SK-N-SH treated with all-trans-retinoic acid at 6 μM for 48 hours (cell line): ENCODE measurements around the gene ALK.

Experiments used
- ATAC-seq: fragments of 200-7000 bp; cut with Tn5 transposase; 3 replicates; pipeline ENCODE4 v1.9.1; 2020; ENCODE audit warnings: mild to moderate bottlenecking, moderate library complexity
- ARNTL ChIP-seq: fragments of 450-650 bp; formaldehyde crosslinking; IDR thresholded peaks from 2 replicates; pipeline ENCODE4 v1.5.0; 2020; ENCODE audit warnings: low read depth, mild to moderate bottlenecking, moderate library complexity, borderline replicate concordance
- CREB5 ChIP-seq: fragments of 250-450 bp; sonication (Bioruptor Pico); IDR thresholded peaks from 2 replicates; pipeline ENCODE4 v1.5.1; 2020; ENCODE audit warnings: low read depth, mild to moderate bottlenecking, moderate library complexity
- CSDC2 ChIP-seq: fragments of 250-450 bp; sonication (Bioruptor Pico); IDR thresholded peaks from 2 replicates; pipeline ENCODE4 v1.5.0; 2020; ENCODE audit warnings: mild to moderate bottlenecking, moderate library complexity
- CSRNP3 ChIP-seq: fragments of 250-450 bp; sonication (Bioruptor Pico); IDR thresholded peaks from 2 replicates; pipeline ENCODE4 v1.5.1; 2021; ENCODE audit warnings: mild to moderate bottlenecking, moderate library complexity
- ESRRG ChIP-seq: fragments of 250-450 bp; sonication (Bioruptor Pico); IDR thresholded peaks from 2 replicates; pipeline ENCODE4 v1.6.1; 2021; ENCODE audit warnings: mild to moderate bottlenecking
- GLIS3 ChIP-seq: fragments of 250-450 bp; sonication (Bioruptor Pico); IDR thresholded peaks from 2 replicates; pipeline ENCODE4 v1.5.0; 2020; ENCODE audit warnings: mild to moderate bottlenecking, moderate library complexity
- ISL1 ChIP-seq: fragments of 250-450 bp; sonication (Bioruptor Pico); IDR thresholded peaks from 2 replicates; pipeline ENCODE4 v2.1.2; 2022; ENCODE audit warnings: mild to moderate bottlenecking, moderate library complexity
- OSR1 ChIP-seq: fragments of 250-450 bp; sonication (Bioruptor Pico); IDR thresholded peaks from 2 replicates; pipeline ENCODE4 v1.8.0; 2022; ENCODE audit warnings: moderate library complexity, mild to moderate bottlenecking, inconsistent platforms
- PATZ1 ChIP-seq: fragments of 250-450 bp; sonication (Bioruptor Pico); IDR thresholded peaks from 2 replicates; pipeline ENCODE4 v1.8.0; 2020; ENCODE audit warnings: mild to moderate bottlenecking, moderate library complexity, borderline replicate concordance
- POU6F1 ChIP-seq: fragments of 250-450 bp; sonication (Bioruptor Pico); IDR thresholded peaks from 2 replicates; pipeline ENCODE4 v1.8.0; 2021; ENCODE audit warnings: low read depth, mild to moderate bottlenecking, moderate library complexity, borderline replicate concordance
- PPARA ChIP-seq: fragments of 250-450 bp; sonication (Bioruptor Pico); IDR thresholded peaks from 2 replicates; pipeline ENCODE4 v1.5.0; 2020; ENCODE audit warnings: mild to moderate bottlenecking, borderline replicate concordance
- RARB ChIP-seq: fragments of 250-450 bp; sonication (Bioruptor Pico); IDR thresholded peaks from 2 replicates; pipeline ENCODE4 v1.8.0; 2021; ENCODE audit warnings: mild to moderate bottlenecking, moderate library complexity
- SNAI2 ChIP-seq: fragments of 250-450 bp; sonication (Bioruptor Pico); IDR thresholded peaks from 2 replicates; pipeline ENCODE4 v1.5.0; 2020; ENCODE audit warnings: mild to moderate bottlenecking, moderate library complexity
- TCF4 ChIP-seq: fragments of 250-450 bp; sonication (Bioruptor Pico); IDR thresholded peaks from 2 replicates; pipeline ENCODE4 v1.8.0; 2021; ENCODE audit warnings: mild to moderate bottlenecking, moderate library complexity, borderline replicate concordance
- TOX ChIP-seq: fragments of 250-450 bp; sonication (Bioruptor Pico); IDR thresholded peaks from 2 replicates; pipeline ENCODE4 v1.8.0; 2021; ENCODE audit warnings: mild to moderate bottlenecking, moderate library complexity, borderline replicate concordance
- TSHZ2 ChIP-seq: fragments of 250-450 bp; sonication (Bioruptor Pico); IDR thresholded peaks from 2 replicates; pipeline ENCODE4 v1.5.0; 2020; ENCODE audit warnings: mild to moderate bottlenecking, moderate library complexity
- ZC3H10 ChIP-seq: fragments of 250-450 bp; sonication (Bioruptor Pico); IDR thresholded peaks from 2 replicates; pipeline ENCODE4 v1.5.1; 2021; ENCODE audit warnings: mild to moderate bottlenecking, moderate library complexity
- ZFP3 ChIP-seq: fragments of 250-450 bp; sonication (Bioruptor Pico); IDR thresholded peaks from 2 replicates; pipeline ENCODE4 v1.5.0; 2020; ENCODE audit warnings: mild to moderate bottlenecking, moderate library complexity
- ZFP30 ChIP-seq: fragments of 450-650 bp; formaldehyde crosslinking; IDR thresholded peaks from 2 replicates; pipeline ENCODE4 v1.5.0; 2022; ENCODE audit warnings: mild to moderate bottlenecking, moderate library complexity
- ZNF565 ChIP-seq: fragments of 450-650 bp; formaldehyde crosslinking; conservative IDR thresholded peaks from 2 replicates; pipeline ENCODE4 v1.5.0; 2020; ENCODE audit warnings: low read depth, mild to moderate bottlenecking, moderate library complexity
- ZNF70 ChIP-seq: fragments of 450-650 bp; formaldehyde crosslinking; IDR thresholded peaks from 2 replicates; pipeline ENCODE4 v1.5.0; 2020; ENCODE audit warnings: mild to moderate bottlenecking, moderate library complexity
- ZNF8 ChIP-seq: fragments of 450-650 bp; formaldehyde crosslinking; IDR thresholded peaks from 2 replicates; pipeline ENCODE4 v1.5.0; 2020; ENCODE audit warnings: mild to moderate bottlenecking, moderate library complexity

The ALK gene

GRCh38 chr2:29459445-29460179 is 461.8 kb downstream of the ALK start:
- TF ChIP-seq GLIS3 (CRISPR knock-in tag) (0 out of 2 replicates have a peak, but pooled peaks have one; percentile 32), ISL1 (peak; percentile 96), ZNF70 (CRISPR knock-in tag) (no peak)
- ATAC-seq = peak; percentile 50

GRCh38 chr2:29456429-29456828 is 465.0 kb downstream of the ALK start:
- ATAC-seq = no peak
- no peak for TF ChIP-seq CREB5 (CRISPR knock-in tag)
- TF ChIP-seq RARB (CRISPR knock-in tag) = no peak
- no peak for TF ChIP-seq ZNF8 (CRISPR knock-in tag)
- TF ChIP-seq ISL1 = no peak
- TF ChIP-seq ESRRG = no peak
- TF ChIP-seq ZNF70 (CRISPR knock-in tag) = no peak
- no peak for TF ChIP-seq PPARA
- no peak for TF ChIP-seq TSHZ2 (CRISPR knock-in tag)
- TF ChIP-seq ARNTL = no peak
- TF ChIP-seq ZFP3 (CRISPR knock-in tag) = no peak
- TF ChIP-seq, all 23 proteins: peak for 0

- ATAC-seq = no peak
- TF ChIP-seq PATZ1 (CRISPR knock-in tag) (no peak), TOX (CRISPR knock-in tag) (no peak), SNAI2 (no peak), ARNTL (no peak), CREB5 (CRISPR knock-in tag) (no peak), ZNF8 (CRISPR knock-in tag) (no peak), ISL1 (no peak), POU6F1 (no peak), ZFP30 (CRISPR knock-in tag) (no peak), TSHZ2 (CRISPR knock-in tag) (no peak), CSDC2 (CRISPR knock-in tag) (no peak), ZNF70 (CRISPR knock-in tag) (no peak), OSR1 (CRISPR knock-in tag) (no peak), GLIS3 (CRISPR knock-in tag) (no peak), ZC3H10 (no peak), TCF4 (no peak), CSRNP3 (CRISPR knock-in tag) (no peak), ESRRG (no peak), ZNF565 (CRISPR knock-in tag) (no peak)
Measured at GRCh38 chr2:29455200-29455860, 466.1 kb downstream of the ALK start.
